Measurements from ENCODE around the gene PPP2R5E. TPM values are rescaled to one million over a fixed set of nuclear protein-coding genes. Genes with fewer than 3 reads are reported as not detected.

The PPP2R5E gene
- total RNA-seq, 2 experiments from 2014 or later, result 30.0 to 32.5 TPM

DNA sequence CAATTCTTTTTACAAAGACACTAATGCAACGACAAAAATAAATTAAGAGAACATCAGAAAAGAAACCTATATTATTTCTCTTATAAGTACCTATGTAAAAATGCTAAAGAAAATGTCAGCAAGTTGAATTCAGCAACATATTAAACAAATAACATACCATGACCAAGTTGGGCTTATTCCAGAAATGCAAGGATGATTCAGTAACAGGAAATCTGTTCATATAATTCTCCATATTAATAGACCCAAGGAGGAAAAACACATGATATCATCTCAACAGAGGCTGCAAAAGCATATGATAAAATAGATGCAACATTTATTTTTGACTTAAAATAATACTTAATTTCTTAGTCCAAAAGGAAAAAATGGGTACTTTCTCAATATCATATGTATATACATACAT lies 199.3 kb downstream of the PPP2R5E start:
- DNase-seq, result no peak
- no peaks in the 10 kb centered on the region for H3K9me3 Mint-ChIP-seq
- no peak overlapping the region for H3K4me3 Mint-ChIP-seq
- intact Hi-C loops (cut with micrococcal nuclease), result no loop called here
- peaks cover 24% of the 10 kb centered on the region for H3K27me3 Mint-ChIP-seq (ENCODE audit: low read depth)
- CTCF ChIA-PET, result no interaction called here
- H3K4me1 Mint-ChIP-seq (ENCODE audit: low read depth), result no peaks in the 10 kb centered on the region
- H3K36me3 Mint-ChIP-seq (ENCODE audit: low read depth), result no peaks in the 10 kb centered on the region
- H3K27ac Mint-ChIP-seq, result no peak overlapping the region

DNA sequence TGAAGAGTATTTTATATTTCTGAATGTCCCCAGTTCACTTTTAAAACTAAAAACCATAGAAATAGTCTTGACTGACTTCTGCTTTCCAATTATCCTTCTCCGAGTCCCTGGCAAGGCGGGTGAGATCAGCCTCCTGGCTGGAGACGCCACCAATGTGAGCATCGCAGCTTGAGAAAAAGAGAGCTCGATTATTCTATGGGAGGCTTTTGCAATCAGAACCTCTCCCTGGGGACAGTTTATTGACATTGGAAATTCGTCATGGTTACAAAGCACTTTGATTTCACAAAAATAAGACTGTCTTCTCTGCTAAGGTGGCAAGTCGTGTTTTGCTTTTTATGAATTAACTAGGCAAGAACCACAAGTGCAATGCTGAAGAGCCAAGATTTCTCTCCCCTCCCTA lies 200.8 kb downstream of the PPP2R5E start:
- Mint-ChIP-seq H3K27ac (no peak overlapping the region), H3K4me1 (ENCODE audit: low read depth) (no peaks in the 10 kb centered on the region), H3K36me3 (ENCODE audit: low read depth) (no peaks in the 10 kb centered on the region), H3K4me3 (no peak overlapping the region), H3K27me3 (ENCODE audit: low read depth) (peaks cover 27% of the 10 kb centered on the region), H3K9me3 (no peaks in the 10 kb centered on the region)
- intact Hi-C loops (cut with micrococcal nuclease), result no loop called here
- no peak for DNase-seq
- CTCF ChIA-PET, result interaction anchor here (0.6 kb wide), 1 partner anchor 382 kb away, joined by 3 read pairs; no protein-coding TSS in a partner anchor

DNA sequence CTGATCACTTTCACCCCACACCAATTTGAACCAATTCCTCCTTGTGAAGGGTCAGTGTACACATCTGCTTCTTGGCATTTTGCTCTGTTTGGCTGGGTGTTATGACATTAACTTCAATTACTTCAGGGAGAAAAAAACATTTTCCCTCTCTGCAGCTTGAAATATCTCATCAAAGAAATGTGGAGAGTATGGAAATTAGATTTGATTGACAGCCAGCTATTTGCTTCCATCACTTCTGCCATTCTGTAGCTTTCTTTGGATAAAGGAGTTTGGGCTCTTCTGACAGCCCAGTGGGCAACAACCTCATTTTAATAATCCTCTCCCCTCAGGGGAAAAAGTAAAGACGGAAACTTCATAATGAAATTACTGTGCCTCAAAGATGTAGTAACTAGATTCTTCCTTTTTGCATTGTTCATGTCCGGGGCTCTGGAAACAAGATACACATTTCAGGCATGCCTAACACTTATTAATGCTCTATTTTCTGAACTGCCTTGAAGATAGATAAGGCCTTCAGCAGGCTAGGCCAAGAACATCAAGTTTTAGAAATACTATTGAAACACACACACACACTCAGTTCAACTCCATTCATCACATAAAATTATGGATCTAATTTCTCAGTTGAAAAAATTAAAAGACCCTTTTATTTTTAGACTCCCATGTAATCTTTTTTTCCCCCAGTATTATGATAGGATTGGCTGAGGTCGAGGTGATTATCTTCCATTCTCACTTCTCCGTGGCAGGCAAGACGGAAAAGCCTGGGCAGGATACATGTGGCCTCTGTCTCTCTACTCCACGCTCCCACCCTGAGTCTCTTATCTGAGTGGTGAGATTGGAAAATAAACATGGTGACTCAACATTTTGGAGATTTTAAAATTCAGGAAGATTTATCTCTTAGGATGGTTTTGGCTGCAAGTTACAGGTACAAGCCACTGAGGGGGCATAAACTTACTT lies 214.1 kb downstream of the PPP2R5E start:
- Mint-ChIP-seq H3K27ac (no peak overlapping the region), H3K4me1 (ENCODE audit: low read depth) (no peaks in the 10 kb centered on the region)
- CTCF ChIA-PET, result no interaction called here

DNA sequence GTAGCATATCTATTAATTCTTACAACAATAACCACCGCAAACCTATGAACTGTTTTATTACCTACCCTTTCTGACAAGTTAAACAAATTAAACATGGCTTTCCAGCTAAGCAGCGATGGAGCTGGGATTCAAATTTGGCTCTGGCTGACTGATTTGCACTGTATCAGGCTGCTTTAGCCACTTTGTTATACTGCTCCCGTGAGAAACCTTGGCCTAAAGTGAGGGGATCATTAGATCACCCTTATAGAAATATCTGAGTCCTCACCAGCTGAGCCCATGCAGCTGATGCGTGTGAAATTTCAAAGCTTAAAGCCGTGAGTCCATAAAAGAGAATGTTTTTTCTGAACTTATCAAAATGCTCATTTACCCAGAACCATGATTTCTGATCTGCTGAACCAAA lies 216.3 kb downstream of the PPP2R5E start:
- no peaks in the 10 kb centered on the region for H3K36me3 Mint-ChIP-seq (ENCODE audit: low read depth)
- no peaks in the 10 kb centered on the region for H3K4me1 Mint-ChIP-seq (ENCODE audit: low read depth)
- H3K27me3 Mint-ChIP-seq (ENCODE audit: low read depth), result peaks cover 6% of the 10 kb centered on the region
- intact Hi-C loops (cut with micrococcal nuclease), result no loop called here
- H3K9me3 Mint-ChIP-seq, result no peaks in the 10 kb centered on the region
- DNase-seq, result no peak
- no peak overlapping the region for H3K4me3 Mint-ChIP-seq
- no peak overlapping the region for H3K27ac Mint-ChIP-seq
- CTCF ChIA-PET, result no interaction called here

More for the DNA sequence above, 214.1 kb downstream of the PPP2R5E start:
- H3K27me3 Mint-ChIP-seq (ENCODE audit: low read depth), result peaks cover 12% of the 10 kb centered on the region
- no peaks in the 10 kb centered on the region for H3K9me3 Mint-ChIP-seq
- DNase-seq, result no peak
- intact Hi-C loops (cut with micrococcal nuclease), result no loop called here
- no peak overlapping the region for H3K4me3 Mint-ChIP-seq
- no peaks in the 10 kb centered on the region for H3K36me3 Mint-ChIP-seq (ENCODE audit: low read depth)

DNA sequence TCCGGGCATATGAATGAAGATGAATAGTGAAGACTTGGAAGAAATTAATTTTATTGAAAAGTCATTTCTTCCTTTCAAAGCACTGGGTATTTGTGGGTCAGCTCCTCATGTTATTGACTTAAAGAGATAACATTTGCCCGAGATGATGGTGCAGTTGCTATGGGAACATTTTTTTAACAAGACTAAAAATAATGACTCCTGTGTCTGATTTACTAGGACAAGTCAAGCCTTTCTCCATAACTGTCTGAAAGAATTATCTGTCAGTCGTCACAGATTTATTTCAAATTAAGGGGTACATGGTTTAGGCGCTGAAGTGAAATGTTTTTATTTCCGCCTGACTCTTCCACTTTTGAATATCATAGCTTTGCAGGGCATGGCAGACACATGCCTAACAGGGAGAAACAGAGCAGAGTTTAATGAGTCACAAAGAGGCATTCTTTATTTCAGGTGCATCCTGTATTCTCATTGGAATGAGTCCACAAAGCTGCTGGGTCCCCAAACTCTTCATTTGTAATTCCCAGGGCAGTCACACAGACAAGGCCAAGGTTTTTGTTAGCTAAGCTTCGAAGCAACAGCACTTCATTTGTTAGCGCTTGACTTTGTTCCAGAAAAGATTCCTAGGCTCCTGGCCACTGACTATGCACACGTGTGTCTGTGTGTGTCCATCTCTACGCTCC lies 220.1 kb downstream of the PPP2R5E start:
- H3K4me1 Mint-ChIP-seq (ENCODE audit: low read depth), result no peaks in the 10 kb centered on the region
- CTCF ChIA-PET, result interaction anchor here (0.6 kb wide), 1 partner anchor 1395 kb away, joined by 3 read pairs; no protein-coding TSS in a partner anchor
- DNase-seq, result no peak
- H3K4me3 Mint-ChIP-seq, result no peak overlapping the region
- no peaks in the 10 kb centered on the region for H3K36me3 Mint-ChIP-seq (ENCODE audit: low read depth)
- no peak overlapping the region for H3K27ac Mint-ChIP-seq
- intact Hi-C loops (cut with micrococcal nuclease), result no loop called here
- H3K9me3 Mint-ChIP-seq, result no peaks in the 10 kb centered on the region
- peaks cover 6% of the 10 kb centered on the region for H3K27me3 Mint-ChIP-seq (ENCODE audit: low read depth)

DNA sequence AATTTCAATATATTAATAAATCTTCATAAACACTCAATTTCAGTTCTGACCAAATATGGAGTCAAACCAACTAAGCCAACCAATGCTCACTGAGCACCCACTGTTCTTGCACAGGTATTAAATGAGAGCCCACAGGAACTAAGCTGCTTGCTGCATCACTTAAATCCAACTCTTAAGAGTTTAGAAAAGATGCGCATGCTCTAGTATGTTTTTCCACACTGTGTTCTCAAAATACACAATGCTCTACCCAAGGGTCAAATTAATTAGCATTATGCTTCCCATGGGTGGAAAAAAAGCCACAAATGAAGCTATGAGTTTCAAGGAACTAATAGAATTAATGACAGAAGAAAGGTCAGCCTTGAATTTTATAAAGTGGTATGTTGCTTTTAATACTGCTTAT lies 220.7 kb downstream of the PPP2R5E start:
- peaks cover 8% of the 10 kb centered on the region for H3K27me3 Mint-ChIP-seq (ENCODE audit: low read depth)
- DNase-seq, result no peak
- H3K4me1 Mint-ChIP-seq (ENCODE audit: low read depth), result no peaks in the 10 kb centered on the region
- H3K36me3 Mint-ChIP-seq (ENCODE audit: low read depth), result no peaks in the 10 kb centered on the region
- no peaks in the 10 kb centered on the region for H3K9me3 Mint-ChIP-seq
- CTCF ChIA-PET, result no interaction called here
- no peak overlapping the region for H3K4me3 Mint-ChIP-seq
- no peak overlapping the region for H3K27ac Mint-ChIP-seq
- intact Hi-C loops (cut with micrococcal nuclease), result no loop called here

Other genes with a start within 250 kb of the PPP2R5E start
- gene GPHB5, start 224.4 kb downstream of the PPP2R5E start, total RNA-seq, result not detected
- gene WDR89, start 98.5 kb upstream of the PPP2R5E start, total RNA-seq, result 10 to 100 TPM; 26.7 to 27.7 TPM
- gene SGPP1, start 184.7 kb upstream of the PPP2R5E start, total RNA-seq, result 10 to 100 TPM; 10.1 to 10.6 TPM

Measured in activated naive CD4-positive, alpha-beta T cell treated with anti-CD3 and anti-CD28 coated beads for 36 hours (primary cell).